Tibial nerve (tissue), 4 donors: Measurements from ENCODE around the gene MRPS34.

Experiments
- CTCF ChIP-seq, 5 experiments: fragments of 200-600 bp in 3 of 5; fragments of 450-650 bp in 2 of 5; sonication (generic) in 3 of 5; IDR thresholded peaks; one replicate each; pipeline ENCODE4 v1.5.1; 2016 to 2019; ENCODE audit warnings: antibody characterized with exemption in 5 of 5, mild to moderate bottlenecking in 3 of 5, moderate library complexity in 2 of 5
- EP300 ChIP-seq, 2 donors: sonication (generic); formaldehyde crosslinking; IDR thresholded peaks; one replicate each; pipeline ENCODE4 v1.6.1; 2017; ENCODE audit warnings: antibody characterized with exemption in 2 of 2, mild to moderate bottlenecking in 1 of 2
- POLR2A ChIP-seq, 2 donors: fragments of 450-650 bp; IDR thresholded peaks; one replicate each; pipeline ENCODE4 v1.6.1; 2017; ENCODE audit warnings: antibody characterized with exemption in 2 of 2, mild to moderate bottlenecking in 2 of 2, moderate library complexity in 2 of 2

DNA sequence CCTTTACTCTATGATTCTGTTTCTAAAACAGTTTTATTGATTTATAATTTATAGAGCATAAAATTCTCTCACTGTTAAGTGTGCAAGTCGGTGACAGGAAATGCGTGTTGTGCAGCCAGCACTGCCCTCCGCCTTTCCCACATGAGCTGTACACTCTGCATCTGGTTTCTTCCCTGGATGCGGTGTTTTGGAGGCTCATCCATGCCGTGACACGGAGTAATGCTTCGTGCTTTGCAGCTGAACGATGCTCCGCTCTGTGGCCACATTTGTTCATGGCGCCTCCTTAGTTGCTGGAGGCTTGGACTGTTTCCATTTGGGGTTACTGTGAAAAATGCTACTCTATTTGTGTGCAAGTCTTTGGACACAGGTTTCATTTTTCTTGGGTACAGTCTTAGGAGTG lies 27.8 kb upstream of the MRPS34 start:
- TF ChIP-seq CTCF (IDR thresholded peaks at IDR 0.05) (no peak), EP300 (IDR thresholded peaks at IDR 0.05) (no peak), POLR2A (IDR thresholded peaks at IDR 0.05) (no peak)
